GM23248 (cell line): ENCODE results near the gene AGAP1. TPM values are rescaled to one million over a fixed set of nuclear protein-coding genes. Genes with fewer than 3 reads are reported as not detected.

Experiments
- DNase-seq: peaks from one replicate; pipeline ENCODE4 v3.0.0-alpha.2; 2015
- H2AFZ ChIP-seq: fragments of 200-600 bp; sonication (generic); 2 replicates; pipeline ENCODE4 v1.6.1; 2016; ENCODE audit warnings: antibody characterized with exemption
- H3F3A ChIP-seq: fragments of 200-600 bp; sonication (generic); 2 replicates; pipeline ENCODE4 v1.6.1; 2016; ENCODE audit warnings: mild to moderate bottlenecking, antibody characterized with exemption, mixed run types; ENCODE audit not compliant: insufficient read depth
- H3K27ac ChIP-seq: fragments of 200-600 bp; sonication (generic); 2 replicates; pipeline ENCODE4 v1.5.1; 2016; ENCODE audit warnings: mild to moderate bottlenecking
- H3K27me3 ChIP-seq: fragments of 200-600 bp; sonication (generic); replicated peaks from 2 replicates; pipeline ENCODE4 v1.6.1; 2016; ENCODE audit warnings: mild to moderate bottlenecking; ENCODE audit not compliant: insufficient read depth
- H3K36me3 ChIP-seq: fragments of 200-600 bp; sonication (generic); 2 replicates; pipeline ENCODE4 v1.6.1; 2016; ENCODE audit warnings: low read depth, mild to moderate bottlenecking
- H3K4me1 ChIP-seq: fragments of 200-600 bp; sonication (generic); 2 replicates; pipeline ENCODE4 v1.6.1; 2016; ENCODE audit warnings: mild to moderate bottlenecking; ENCODE audit not compliant: insufficient read depth
- H3K4me2 ChIP-seq: fragments of 200-600 bp; sonication (generic); one replicate; pipeline ENCODE4 v1.6.1; 2016; ENCODE audit warnings: mild to moderate bottlenecking; ENCODE audit not compliant: unreplicated experiment
- H3K4me3 ChIP-seq: fragments of 200-600 bp; sonication (generic); 2 replicates; pipeline ENCODE4 v1.5.1; 2016; ENCODE audit warnings: mild to moderate bottlenecking
- H3K79me2 ChIP-seq: fragments of 200-600 bp; sonication (generic); 2 replicates; pipeline ENCODE4 v1.6.1; 2016; ENCODE audit warnings: mild to moderate bottlenecking; ENCODE audit not compliant: insufficient read depth
- H3K9ac ChIP-seq: fragments of 200-600 bp; sonication (generic); 2 replicates; pipeline ENCODE4 v1.6.1; 2016; ENCODE audit warnings: mild to moderate bottlenecking
- H3K9me2 ChIP-seq: fragments of 200-600 bp; sonication (generic); 2 replicates; pipeline ENCODE4 v1.6.1; 2016; ENCODE audit warnings: mixed run types, mild to moderate bottlenecking, moderate library complexity; ENCODE audit not compliant: insufficient read depth
- H3K9me3 ChIP-seq: fragments of 200-600 bp; sonication (generic); one replicate; pipeline ENCODE4 v1.6.1; 2017; ENCODE audit warnings: low read depth
- H4K20me1 ChIP-seq: fragments of 200-600 bp; sonication (generic); 2 replicates; pipeline ENCODE4 v1.6.0; 2016; ENCODE audit not compliant: insufficient read depth
- EZH2 ChIP-seq: fragments of 200-600 bp; sonication (generic); IDR thresholded peaks from 2 replicates; pipeline ENCODE4 v1.6.1; 2018; ENCODE audit warnings: antibody characterized with exemption, mild to moderate bottlenecking; ENCODE audit not compliant: insufficient read depth, poor library complexity, severe bottlenecking
- EZH2phosphoT487 ChIP-seq: fragments of 200-600 bp; sonication (generic); IDR thresholded peaks from 2 replicates; pipeline ENCODE4 v1.6.1; 2018; ENCODE audit warnings: antibody characterized with exemption, moderate library complexity, mild to moderate bottlenecking, low read depth; ENCODE audit not compliant: insufficient read depth
- WGBS, 2 experiments: methylation state at CpG; one replicate each; pipeline ENCODE4 v1.1.6; 2015 to 2017; ENCODE audit warnings: low lambda C conversion rate in 2 of 2, low coverage in 1 of 2; ENCODE audit errors: missing lambda C conversion rate in 2 of 2; 5-methylcytosine and 5-hydroxymethylcytosine counted together
- in situ Hi-C: fragments of 300-500 bp; cut with MboI; formaldehyde crosslinking; loops from 2 replicates; pipeline ENCODE4 v1.15.0; 2020
- polyA plus RNA-seq: library from polyadenylated mRNA; unstranded; fragments of >200 nt; fragmentation: Nextera tagmentation; extraction: Ambion mirVana; gene quantifications from 2 replicates; pipeline ENCODE4 v1.2.1, GENCODE V29; 2016
- total RNA-seq: library from RNA; depleted of rRNA; stranded (reverse); fragments of >200 nt; shearing (Covaris generic); gene quantifications from 2 replicates; pipeline ENCODE4 v1.2.3, GENCODE V29; 2014

AGAP1 gene
- total and polyA plus RNA-seq, 2 experiments from 2014 or later: 2.2 to 9.9 TPM

DNA sequence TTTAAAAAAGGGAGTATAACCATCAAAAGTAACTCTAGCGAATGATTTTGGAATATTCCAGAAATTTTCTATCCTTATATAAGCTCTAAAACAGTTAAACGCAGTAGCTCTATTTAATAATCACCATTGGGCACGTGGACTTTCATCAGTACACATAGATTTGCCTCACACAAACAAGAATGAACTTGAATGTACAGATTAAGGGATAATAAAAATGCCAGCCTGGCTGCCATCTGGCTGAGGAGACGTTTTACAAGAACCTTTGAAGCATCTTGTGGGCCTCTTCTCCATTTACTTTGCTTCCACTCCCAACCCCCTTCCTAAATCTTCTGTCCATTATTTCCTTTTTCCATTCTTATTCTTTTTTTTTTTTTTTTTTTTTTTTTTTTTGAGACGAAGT lies 47.2 kb downstream of the AGAP1 start:
- TF ChIP-seq EZH2 (no peak), EZH2phosphoT487 (no peak)
- H3K4me1 ChIP-seq: peaks cover 6% of the 10 kb centered on the region; the same call in 1 of the 2 replicates
- H4K20me1 ChIP-seq: peaks cover 7% of the 10 kb centered on the region; the same call in 1 of the 2 replicates
- DNase-seq: no peak
- peaks cover 92% of the 10 kb centered on the region for H3K79me2 ChIP-seq
- H3K4me2 ChIP-seq: no peak overlapping the region
- H3K9me3 ChIP-seq: no peaks in the 10 kb centered on the region
- H2AFZ ChIP-seq: no peak overlapping the region
- no peaks in the 10 kb centered on the region for H3K27me3 ChIP-seq
- no peaks in the 10 kb centered on the region for H3F3A ChIP-seq
- in situ Hi-C loops: no loop called here
- no peak overlapping the region for H3K9ac ChIP-seq
- H3K27ac ChIP-seq: no peak overlapping the region
- 98 to 99% methylated on average over 4 to 5 of the region's 5 CpGs for WGBS, 2 experiments
- no peaks in the 10 kb centered on the region for H3K9me2 ChIP-seq
- no peaks in the 10 kb centered on the region for H3K36me3 ChIP-seq
- no peak overlapping the region for H3K4me3 ChIP-seq

DNA sequence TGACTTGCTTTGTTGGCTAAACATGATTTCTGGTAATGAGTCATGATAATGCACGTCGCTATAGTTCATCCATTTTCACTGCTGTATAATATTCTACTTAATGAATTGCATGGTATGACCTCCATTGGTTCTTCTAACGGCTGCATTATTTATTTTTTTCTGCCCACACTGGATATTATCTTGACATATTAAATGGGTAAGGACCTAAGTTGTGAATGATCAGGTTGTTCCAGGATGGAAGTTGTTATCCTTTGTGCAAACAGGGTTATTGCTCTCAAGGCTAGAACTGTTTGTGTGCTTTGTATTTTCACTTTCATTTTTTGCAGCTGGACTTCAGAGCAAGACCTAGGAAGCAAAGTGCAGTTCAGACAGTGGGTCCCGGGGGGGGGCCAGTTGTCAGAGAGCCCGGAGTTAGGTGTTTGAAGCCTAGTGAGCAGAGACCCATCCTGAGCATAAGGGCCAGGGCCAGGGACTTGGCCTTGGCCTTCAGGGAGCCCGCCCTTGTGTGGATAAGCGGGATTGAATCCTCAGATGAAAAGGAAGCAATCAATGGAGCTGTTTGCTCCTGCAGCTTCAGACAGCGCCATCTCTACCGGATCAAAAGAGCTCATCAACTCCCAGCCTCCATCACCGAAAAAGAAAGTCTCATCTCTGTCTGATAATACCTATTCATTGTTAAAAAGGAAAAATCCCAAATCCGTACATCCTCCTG lies 48.2 kb downstream of the AGAP1 start:
- in situ Hi-C loops: no loop called here

DNA sequence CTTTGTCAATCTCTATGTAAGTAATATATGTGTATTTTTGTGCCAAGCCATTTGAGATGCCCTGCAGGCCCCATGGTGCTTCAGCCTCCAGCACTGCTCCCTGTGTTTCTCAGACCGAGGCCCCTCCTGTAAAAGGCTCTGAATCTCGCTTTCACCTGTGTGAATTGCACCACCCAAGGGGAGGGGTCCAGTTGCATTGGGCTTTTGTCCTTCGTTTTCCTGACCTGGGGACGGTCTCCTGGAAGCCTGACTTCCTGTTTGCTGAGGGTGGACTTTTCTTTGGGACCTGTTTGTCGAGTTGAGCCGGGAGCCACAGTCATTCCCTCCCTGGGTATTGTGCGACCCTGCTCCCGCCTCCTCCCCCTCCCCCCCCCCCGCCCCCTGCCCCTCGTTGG lies 48.9 kb downstream of the AGAP1 start:
- H4K20me1 ChIP-seq: peaks cover 7% of the 10 kb centered on the region; the same call in 1 of the 2 replicates
- H3K79me2 ChIP-seq: peaks cover 98% of the 10 kb centered on the region

More for the DNA sequence above, 48.2 kb downstream of the AGAP1 start:
- no peak overlapping the region for H3K4me3 ChIP-seq
- no peaks in the 10 kb centered on the region for H3F3A ChIP-seq
- no peak for DNase-seq
- H3K4me2 ChIP-seq: no peak overlapping the region
- peaks cover 98% of the 10 kb centered on the region for H3K79me2 ChIP-seq
- WGBS, 2 experiments: 95 to 97% methylated on average over 11 of the region's 11 CpGs
- no peak overlapping the region for H3K9ac ChIP-seq
- H3K4me1 ChIP-seq: peaks cover 6% of the 10 kb centered on the region; the same call in 1 of the 2 replicates
- no peaks in the 10 kb centered on the region for H3K36me3 ChIP-seq
- H3K27ac ChIP-seq: no peak overlapping the region
- no peaks in the 10 kb centered on the region for H3K9me2 ChIP-seq
- no peaks in the 10 kb centered on the region for H3K9me3 ChIP-seq
- H4K20me1 ChIP-seq: peaks cover 7% of the 10 kb centered on the region; the same call in 1 of the 2 replicates
- H2AFZ ChIP-seq: no peak overlapping the region
- no peak for TF ChIP-seq EZH2
- no peaks in the 10 kb centered on the region for H3K27me3 ChIP-seq

DNA sequence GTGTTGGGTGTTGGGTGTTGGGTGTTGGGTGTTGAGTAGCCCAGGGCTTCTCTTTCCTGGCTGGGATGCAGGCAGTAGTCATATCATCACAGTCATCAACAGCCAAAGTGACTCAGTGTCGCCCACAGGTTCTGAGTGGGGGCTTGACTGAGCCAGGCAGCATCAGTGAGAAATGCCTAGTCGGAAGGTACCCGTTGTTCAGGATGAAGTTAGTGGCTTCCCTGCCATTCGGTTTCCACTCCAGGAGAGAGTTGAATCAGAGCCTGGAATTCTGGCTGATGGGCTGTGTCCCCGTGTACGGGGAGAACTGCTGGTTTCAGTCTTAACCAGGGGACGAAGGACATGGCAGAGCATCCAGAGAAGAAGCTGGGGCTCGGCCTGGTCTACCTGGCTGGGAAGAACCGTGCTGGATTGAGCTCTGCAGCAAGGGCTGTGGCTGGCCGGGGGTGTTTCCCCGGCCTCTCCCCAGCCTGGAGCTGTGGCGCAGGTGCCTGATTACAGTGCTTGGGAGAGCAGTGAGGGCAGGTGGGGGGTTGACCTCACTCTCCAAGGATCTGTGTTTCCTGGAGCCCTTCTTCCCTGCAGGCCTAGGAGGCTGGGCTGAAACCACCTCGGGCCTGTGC lies 49.4 kb downstream of the AGAP1 start:
- WGBS, 2 experiments: 68 to 69% methylated on average over 13 of the region's 13 CpGs
- Histone ChIP-seq H3K9ac (no peak overlapping the region), H2AFZ (no peak overlapping the region), H3K4me1 (peaks cover 6% of the 10 kb centered on the region; the same call in 1 of the 2 replicates), H3K79me2 (peaks cover 98% of the 10 kb centered on the region), H3F3A (no peaks in the 10 kb centered on the region), H3K27me3 (no peaks in the 10 kb centered on the region), H4K20me1 (peaks cover 7% of the 10 kb centered on the region; the same call in 1 of the 2 replicates), H3K9me2 (no peaks in the 10 kb centered on the region), H3K9me3 (no peaks in the 10 kb centered on the region), H3K27ac (no peak overlapping the region), H3K36me3 (no peaks in the 10 kb centered on the region), H3K4me2 (no peak overlapping the region), H3K4me3 (no peak overlapping the region)
- no peak for TF ChIP-seq EZH2phosphoT487
- in situ Hi-C loops: no loop called here
- peak; percentile 77 for DNase-seq

More for the DNA sequence above, 48.9 kb downstream of the AGAP1 start:
- Histone ChIP-seq H3K9ac (no peak overlapping the region), H3K27ac (no peak overlapping the region), H2AFZ (no peak overlapping the region), H3K27me3 (no peaks in the 10 kb centered on the region), H3K9me3 (no peaks in the 10 kb centered on the region), H3K4me1 (peaks cover 6% of the 10 kb centered on the region; the same call in 1 of the 2 replicates), H3K9me2 (no peaks in the 10 kb centered on the region), H3K4me3 (no peak overlapping the region), H3F3A (no peaks in the 10 kb centered on the region), H3K36me3 (no peaks in the 10 kb centered on the region), H3K4me2 (no peak overlapping the region)
- no peak for TF ChIP-seq EZH2
- no peak for TF ChIP-seq EZH2phosphoT487
- in situ Hi-C loops: no loop called here
- DNase-seq: no peak
- WGBS, 2 experiments: 70 to 92% methylated on average over 5 to 10 of the region's 10 CpGs
